ENCODE data around the gene MAPRE3. TPM values are rescaled to one million over a fixed set of nuclear protein-coding genes. Genes with fewer than 3 reads are reported as not detected.

The MAPRE3 gene
- total RNA-seq, 4 donors from 2014 or later = 41.9 to 66.5 (median 53.9) TPM

GRCh38 chr2:26959331-26959730 lies 11.1 kb upstream of the MAPRE3 start:
- Histone ChIP-seq H3K9me3 (no peaks in the 10 kb centered on the region), H3K4me1 (no peaks in the 10 kb centered on the region), H3K27me3 (no peaks in the 10 kb centered on the region), H3K27ac (no peak overlapping the region), H3K4me3 (no peak overlapping the region), H3K36me3 (no peaks in the 10 kb centered on the region)
- ATAC-seq = no peak
- in situ Hi-C loops (cut with MboI; ENCODE audit: low sequenced_read_pairs in 4 of 4) = loop anchor here in 3 of 4 donors (25.0 kb wide), 3 partner anchors 228 to 328 kb away; partner anchors contain the start of genes DNAJC5G (in 2 of the 3), TRIM54 (in 2 of the 3), ATRAID (in 1 of the 3) and CAD (in 1 of the 3)
- TF ChIP-seq CTCF (IDR thresholded peaks at IDR 0.05 in 4 of 5, conservative IDR thresholded peaks at IDR 0.05 in 1 of 5) (no peak), POLR2A (IDR thresholded peaks at IDR 0.05) (no peak)
- DNase-seq = no peak
- intact Hi-C loops (cut with DNase I; ENCODE audit: low total_unique reads) = no loop called here

- H3K4me1 ChIP-seq = no peaks in the 10 kb centered on the region
- no peaks in the 10 kb centered on the region for H3K36me3 ChIP-seq
- H3K27ac ChIP-seq = no peak overlapping the region
- intact Hi-C loops (cut with DNase I; ENCODE audit: low total_unique reads) (loop anchor here (5.0 kb wide), 1 partner anchor 313 kb away; the partner anchor contains the start of gene DNAJC5G), in situ Hi-C loops (cut with MboI; ENCODE audit: low sequenced_read_pairs in 4 of 4) (loop anchor here (5.0 to 25.0 kb wide), 6 partner anchors 53 to 323 kb away; partner anchors contain the start of genes TRIM54 (in 3 of the 4), DNAJC5G (in 2 of the 4), KHK (in 2 of the 4) and ATRAID (in 1 of the 4))
- no peak overlapping the region for H3K4me3 ChIP-seq
- H3K27me3 ChIP-seq = no peaks in the 10 kb centered on the region
- DNase-seq (no peak), ATAC-seq (no peak)
- H3K9me3 ChIP-seq = no peaks in the 10 kb centered on the region
- TF ChIP-seq POLR2A (IDR thresholded peaks at IDR 0.05) (no peak), CTCF (IDR thresholded peaks at IDR 0.05 in 4 of 5, conservative IDR thresholded peaks at IDR 0.05 in 1 of 5) (no peak)
These were observed 5.8 kb upstream of the MAPRE3 start for GRCh38 chr2:26964446-26965130.

- in situ Hi-C loops (cut with MboI; ENCODE audit: low sequenced_read_pairs in 4 of 4) (loop anchor here (5.0 to 25.0 kb wide), 6 partner anchors 49 to 319 kb away; partner anchors contain the start of genes TRIM54 (in 3 of the 4), DNAJC5G (in 2 of the 4), KHK (in 2 of the 4) and ATRAID (in 1 of the 4)), intact Hi-C loops (cut with DNase I; ENCODE audit: low total_unique reads) (no loop called here)
- Histone ChIP-seq H3K27ac (no peak overlapping the region), H3K4me1 (peaks cover 16 to 24% of the 10 kb centered on the region in 2 donors), H3K4me3 (no peak overlapping the region), H3K9me3 (no peaks in the 10 kb centered on the region), H3K27me3 (no peaks in the 10 kb centered on the region), H3K36me3 (no peaks in the 10 kb centered on the region)
- DNase-seq (no peak), ATAC-seq (no peak)
- no peak for TF ChIP-seq CTCF (IDR thresholded peaks at IDR 0.05 in 4 of 5, conservative IDR thresholded peaks at IDR 0.05 in 1 of 5)
These were observed 2.4 kb upstream of the MAPRE3 start for GRCh38 chr2:26968001-26968400.

- no peak for DNase-seq
- Histone ChIP-seq H3K27ac (no peak overlapping the region), H3K9me3 (no peaks in the 10 kb centered on the region), H3K4me3 (no peak overlapping the region), H3K36me3 (no peaks in the 10 kb centered on the region), H3K27me3 (no peaks in the 10 kb centered on the region), H3K4me1 (peaks cover 26 to 30% of the 10 kb centered on the region in 2 donors)
- TF ChIP-seq POLR2A (IDR thresholded peaks at IDR 0.05) = no peak
- ATAC-seq = no peak
- in situ Hi-C loops (cut with MboI; ENCODE audit: low sequenced_read_pairs in 4 of 4) = loop anchor here (5.0 to 25.0 kb wide), 6 partner anchors 48 to 318 kb away; partner anchors contain the start of genes TRIM54 (in 3 of the 4), DNAJC5G (in 2 of the 4), KHK (in 2 of the 4) and ATRAID (in 1 of the 4)
- intact Hi-C loops (cut with DNase I; ENCODE audit: low total_unique reads) = no loop called here
These were observed 1.2 kb upstream of the MAPRE3 start for GRCh38 chr2:26969077-26969844.
